Measurements from ENCODE around the gene ZNF436.

DNA sequence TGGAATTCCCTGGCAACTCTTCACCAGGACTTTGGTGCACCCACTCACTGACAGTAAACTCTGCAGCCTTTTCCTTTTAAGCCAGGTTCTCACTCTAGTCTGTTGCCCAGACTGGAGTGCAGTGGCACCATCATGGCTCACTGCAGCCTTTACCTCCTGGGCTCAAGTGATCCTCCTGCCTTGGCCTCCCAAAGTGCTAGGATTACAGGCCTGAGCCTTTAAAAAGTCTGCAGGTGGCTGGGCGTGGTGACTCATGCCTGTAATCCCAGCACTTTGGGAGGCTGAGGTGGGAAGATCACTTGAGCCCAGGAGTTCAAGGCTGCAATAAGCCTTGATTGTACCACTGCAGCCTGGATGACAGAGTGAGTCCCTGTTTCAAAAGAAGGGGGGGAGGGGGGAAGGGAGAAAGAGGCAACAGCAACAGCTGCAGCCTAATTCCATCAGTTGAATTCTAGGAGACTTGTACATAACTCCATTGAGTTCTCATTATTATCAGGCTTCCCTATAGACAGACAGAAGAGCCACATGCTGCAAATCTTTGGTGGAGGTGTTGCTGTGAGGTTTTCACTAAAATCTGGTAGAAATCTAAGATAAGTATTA, 17.4 kb downstream of the ZNF436 start:
- TF ChIP-seq, protein P1, sequence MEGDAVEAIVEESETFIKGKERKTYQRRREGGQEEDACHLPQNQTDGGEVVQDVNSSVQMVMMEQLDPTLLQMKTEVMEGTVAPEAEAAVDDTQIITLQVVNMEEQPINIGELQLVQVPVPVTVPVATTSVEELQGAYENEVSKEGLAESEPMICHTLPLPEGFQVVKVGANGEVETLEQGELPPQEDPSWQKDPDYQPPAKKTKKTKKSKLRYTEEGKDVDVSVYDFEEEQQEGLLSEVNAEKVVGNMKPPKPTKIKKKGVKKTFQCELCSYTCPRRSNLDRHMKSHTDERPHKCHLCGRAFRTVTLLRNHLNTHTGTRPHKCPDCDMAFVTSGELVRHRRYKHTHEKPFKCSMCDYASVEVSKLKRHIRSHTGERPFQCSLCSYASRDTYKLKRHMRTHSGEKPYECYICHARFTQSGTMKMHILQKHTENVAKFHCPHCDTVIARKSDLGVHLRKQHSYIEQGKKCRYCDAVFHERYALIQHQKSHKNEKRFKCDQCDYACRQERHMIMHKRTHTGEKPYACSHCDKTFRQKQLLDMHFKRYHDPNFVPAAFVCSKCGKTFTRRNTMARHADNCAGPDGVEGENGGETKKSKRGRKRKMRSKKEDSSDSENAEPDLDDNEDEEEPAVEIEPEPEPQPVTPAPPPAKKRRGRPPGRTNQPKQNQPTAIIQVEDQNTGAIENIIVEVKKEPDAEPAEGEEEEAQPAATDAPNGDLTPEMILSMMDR (conservative IDR thresholded peaks at IDR 0.05; ENCODE audit: low read depth in 2 of 2), result no peak
- TF ChIP-seq CREB1 (CRISPR knock-in tag; IDR thresholded peaks at IDR 0.05; ENCODE audit: low read depth), result no peak

Measured in GM23338 (cell line).